Neural cell (in vitro differentiated cells): ENCODE data around the gene WDR89.

Experiments used
- EP300 ChIP-seq: fragments of 450-650 bp; conservative IDR thresholded peaks from 2 replicates; pipeline ENCODE4 v1.6.1; 2014; ENCODE audit warnings: antibody characterized with exemption, mild to moderate bottlenecking, moderate library complexity; ENCODE audit not compliant: poor library complexity, severe bottlenecking
- EZH2 ChIP-seq: fragments of 200-600, 300-800 bp; shearing (Covaris generic), sonication (generic); IDR thresholded peaks from 2 replicates; pipeline ENCODE4 v1.6.1; 2014; ENCODE audit warnings: antibody characterized with exemption, low read length, borderline replicate concordance, mild to moderate bottlenecking; ENCODE audit not compliant: insufficient read depth, poor library complexity, severe bottlenecking
- POLR2AphosphoS5 ChIP-seq: IDR thresholded peaks from 2 replicates; pipeline ENCODE4 v1.6.1; 2012
- RAD21 ChIP-seq: fragments of 450-650 bp; conservative IDR thresholded peaks from 2 replicates; pipeline ENCODE4 v1.6.1; 2014; ENCODE audit warnings: antibody characterized with exemption, mild to moderate bottlenecking, moderate library complexity
- SMC3 ChIP-seq: fragments of 450-650 bp; conservative IDR thresholded peaks from 2 replicates; pipeline ENCODE4 v1.6.1; 2014; ENCODE audit warnings: antibody characterized with exemption, mild to moderate bottlenecking, moderate library complexity; ENCODE audit not compliant: poor library complexity
- TF ChIP-seq, protein P1 (sequence below): fragments of 450-650 bp; IDR thresholded peaks from 2 replicates; pipeline ENCODE4 v1.5.1; 2014; ENCODE audit warnings: antibody characterized with exemption, mild to moderate bottlenecking, moderate library complexity; ENCODE audit not compliant: poor library complexity, severe bottlenecking
- TF ChIP-seq, protein P2 (sequence below): IDR thresholded peaks from 2 replicates; pipeline ENCODE4 v1.6.1; 2012; ENCODE audit warnings: borderline replicate concordance

DNA sequence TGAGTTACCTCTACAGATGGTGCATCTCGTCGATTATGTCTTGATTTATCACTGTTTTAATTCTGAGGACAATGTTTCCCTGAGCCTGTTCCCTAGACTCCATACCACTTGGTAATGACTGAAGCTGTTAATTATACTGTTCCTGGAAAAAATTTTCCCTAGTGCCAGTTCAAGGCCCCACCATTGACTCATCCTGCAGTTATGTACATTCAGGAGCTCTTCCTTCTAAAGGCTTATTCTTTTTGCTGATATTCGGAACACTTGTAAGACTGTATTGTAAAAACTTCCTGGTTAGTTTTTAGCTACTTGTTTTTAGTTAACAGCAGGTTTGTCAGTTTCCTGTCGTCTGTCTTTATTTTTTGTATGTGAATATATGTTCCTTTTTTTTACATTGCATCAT lies 68.1 kb downstream of the WDR89 start:
- TF ChIP-seq, protein P1, sequence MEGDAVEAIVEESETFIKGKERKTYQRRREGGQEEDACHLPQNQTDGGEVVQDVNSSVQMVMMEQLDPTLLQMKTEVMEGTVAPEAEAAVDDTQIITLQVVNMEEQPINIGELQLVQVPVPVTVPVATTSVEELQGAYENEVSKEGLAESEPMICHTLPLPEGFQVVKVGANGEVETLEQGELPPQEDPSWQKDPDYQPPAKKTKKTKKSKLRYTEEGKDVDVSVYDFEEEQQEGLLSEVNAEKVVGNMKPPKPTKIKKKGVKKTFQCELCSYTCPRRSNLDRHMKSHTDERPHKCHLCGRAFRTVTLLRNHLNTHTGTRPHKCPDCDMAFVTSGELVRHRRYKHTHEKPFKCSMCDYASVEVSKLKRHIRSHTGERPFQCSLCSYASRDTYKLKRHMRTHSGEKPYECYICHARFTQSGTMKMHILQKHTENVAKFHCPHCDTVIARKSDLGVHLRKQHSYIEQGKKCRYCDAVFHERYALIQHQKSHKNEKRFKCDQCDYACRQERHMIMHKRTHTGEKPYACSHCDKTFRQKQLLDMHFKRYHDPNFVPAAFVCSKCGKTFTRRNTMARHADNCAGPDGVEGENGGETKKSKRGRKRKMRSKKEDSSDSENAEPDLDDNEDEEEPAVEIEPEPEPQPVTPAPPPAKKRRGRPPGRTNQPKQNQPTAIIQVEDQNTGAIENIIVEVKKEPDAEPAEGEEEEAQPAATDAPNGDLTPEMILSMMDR, result no peak
- TF ChIP-seq RAD21 (no peak), EZH2 (no peak), EP300 (no peak), POLR2AphosphoS5 (no peak), SMC3 (no peak)
- TF ChIP-seq, protein P2, sequence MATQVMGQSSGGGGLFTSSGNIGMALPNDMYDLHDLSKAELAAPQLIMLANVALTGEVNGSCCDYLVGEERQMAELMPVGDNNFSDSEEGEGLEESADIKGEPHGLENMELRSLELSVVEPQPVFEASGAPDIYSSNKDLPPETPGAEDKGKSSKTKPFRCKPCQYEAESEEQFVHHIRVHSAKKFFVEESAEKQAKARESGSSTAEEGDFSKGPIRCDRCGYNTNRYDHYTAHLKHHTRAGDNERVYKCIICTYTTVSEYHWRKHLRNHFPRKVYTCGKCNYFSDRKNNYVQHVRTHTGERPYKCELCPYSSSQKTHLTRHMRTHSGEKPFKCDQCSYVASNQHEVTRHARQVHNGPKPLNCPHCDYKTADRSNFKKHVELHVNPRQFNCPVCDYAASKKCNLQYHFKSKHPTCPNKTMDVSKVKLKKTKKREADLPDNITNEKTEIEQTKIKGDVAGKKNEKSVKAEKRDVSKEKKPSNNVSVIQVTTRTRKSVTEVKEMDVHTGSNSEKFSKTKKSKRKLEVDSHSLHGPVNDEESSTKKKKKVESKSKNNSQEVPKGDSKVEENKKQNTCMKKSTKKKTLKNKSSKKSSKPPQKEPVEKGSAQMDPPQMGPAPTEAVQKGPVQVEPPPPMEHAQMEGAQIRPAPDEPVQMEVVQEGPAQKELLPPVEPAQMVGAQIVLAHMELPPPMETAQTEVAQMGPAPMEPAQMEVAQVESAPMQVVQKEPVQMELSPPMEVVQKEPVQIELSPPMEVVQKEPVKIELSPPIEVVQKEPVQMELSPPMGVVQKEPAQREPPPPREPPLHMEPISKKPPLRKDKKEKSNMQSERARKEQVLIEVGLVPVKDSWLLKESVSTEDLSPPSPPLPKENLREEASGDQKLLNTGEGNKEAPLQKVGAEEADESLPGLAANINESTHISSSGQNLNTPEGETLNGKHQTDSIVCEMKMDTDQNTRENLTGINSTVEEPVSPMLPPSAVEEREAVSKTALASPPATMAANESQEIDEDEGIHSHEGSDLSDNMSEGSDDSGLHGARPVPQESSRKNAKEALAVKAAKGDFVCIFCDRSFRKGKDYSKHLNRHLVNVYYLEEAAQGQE, result no peak
